Calu3 (cell line): ENCODE measurements around the gene ING1. TPM values are rescaled to one million over a fixed set of nuclear protein-coding genes. Genes with fewer than 3 reads are reported as not detected.
"Not testable (repeated sequence)": the region's sequence is repeated elsewhere in the genome, so short reads cannot be mapped to it uniquely, and the experiment has no call there.

ENCODE experiments used
- BruUV-seq: library from RNA; stranded (reverse); fragments of 400-500 nt; replicated peaks from 2 replicates; lab custom pipeline; 2021; lab: Mats Ljungman, UMichigan
- CTCF ChIA-PET: fragments of 300-600 bp; sonication (Branson Sonifier 250); formaldehyde crosslinking; loops from one replicate; lab custom pipeline; 2022; ENCODE audit warnings: antibody characterized with exemption; lab: Charles Lee
- DNase-seq: peaks from one replicate; pipeline ENCODE4 v3.0.0; 2022
- H3K27ac Mint-ChIP-seq: one replicate; pipeline ENCODE4 v1.8.0; 2022; ENCODE audit warnings: mixed read lengths; ENCODE audit not compliant: unreplicated experiment
- H3K27me3 Mint-ChIP-seq: one replicate; pipeline ENCODE4 v1.8.0; 2022; ENCODE audit warnings: mixed read lengths; ENCODE audit not compliant: unreplicated experiment
- H3K36me3 Mint-ChIP-seq: one replicate; pipeline ENCODE4 v1.8.0; 2022; ENCODE audit warnings: mild to moderate bottlenecking, moderate library complexity, mixed read lengths; ENCODE audit not compliant: insufficient read depth, unreplicated experiment
- H3K4me1 Mint-ChIP-seq: one replicate; pipeline ENCODE4 v1.8.0; 2022; ENCODE audit warnings: mild to moderate bottlenecking, low read depth, mixed read lengths; ENCODE audit not compliant: unreplicated experiment
- H3K4me3 Mint-ChIP-seq: one replicate; pipeline ENCODE4 v1.8.0; 2022; ENCODE audit warnings: mild to moderate bottlenecking, low read depth, moderate library complexity, mixed read lengths; ENCODE audit not compliant: unreplicated experiment
- H3K9me3 Mint-ChIP-seq: one replicate; pipeline ENCODE4 v1.8.0; 2022; ENCODE audit warnings: low read depth, mixed read lengths; ENCODE audit not compliant: unreplicated experiment
- intact Hi-C: fragments of 100-400 bp; cut with micrococcal nuclease; formaldehyde crosslinking; loops from one replicate; pipeline ENCODE4 v1.10.0; 2022; ENCODE audit not compliant: unreplicated experiment
- total RNA-seq: library from RNA; stranded (reverse); gene quantifications from 2 replicates; pipeline ENCODE4 v1.2.3, GENCODE V29; 2022
- TF ChIP-seq, protein P1 (sequence below): fragments of 200-600 bp; IDR thresholded peaks from one replicate; pipeline ENCODE4 v1.8.0; 2022; ENCODE audit warnings: antibody characterized with exemption; ENCODE audit not compliant: unreplicated experiment

ING1 gene
- total RNA-seq, 1 experiment from 2014 or later = 8.4 TPM

GRCh38 chr13:110666255-110666533 is 47.3 kb upstream of the ING1 start:
- CTCF ChIA-PET = no interaction called here
- no peak overlapping the region for H3K4me3 Mint-ChIP-seq
- peaks cover 9% of the 10 kb centered on the region for H3K36me3 Mint-ChIP-seq
- H3K4me1 Mint-ChIP-seq = no peaks in the 10 kb centered on the region
- no peaks in the 10 kb centered on the region for H3K27me3 Mint-ChIP-seq
- TF ChIP-seq, protein P1, sequence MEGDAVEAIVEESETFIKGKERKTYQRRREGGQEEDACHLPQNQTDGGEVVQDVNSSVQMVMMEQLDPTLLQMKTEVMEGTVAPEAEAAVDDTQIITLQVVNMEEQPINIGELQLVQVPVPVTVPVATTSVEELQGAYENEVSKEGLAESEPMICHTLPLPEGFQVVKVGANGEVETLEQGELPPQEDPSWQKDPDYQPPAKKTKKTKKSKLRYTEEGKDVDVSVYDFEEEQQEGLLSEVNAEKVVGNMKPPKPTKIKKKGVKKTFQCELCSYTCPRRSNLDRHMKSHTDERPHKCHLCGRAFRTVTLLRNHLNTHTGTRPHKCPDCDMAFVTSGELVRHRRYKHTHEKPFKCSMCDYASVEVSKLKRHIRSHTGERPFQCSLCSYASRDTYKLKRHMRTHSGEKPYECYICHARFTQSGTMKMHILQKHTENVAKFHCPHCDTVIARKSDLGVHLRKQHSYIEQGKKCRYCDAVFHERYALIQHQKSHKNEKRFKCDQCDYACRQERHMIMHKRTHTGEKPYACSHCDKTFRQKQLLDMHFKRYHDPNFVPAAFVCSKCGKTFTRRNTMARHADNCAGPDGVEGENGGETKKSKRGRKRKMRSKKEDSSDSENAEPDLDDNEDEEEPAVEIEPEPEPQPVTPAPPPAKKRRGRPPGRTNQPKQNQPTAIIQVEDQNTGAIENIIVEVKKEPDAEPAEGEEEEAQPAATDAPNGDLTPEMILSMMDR = no peak
- no TSS peak for BruUV-seq
- no peak overlapping the region for H3K27ac Mint-ChIP-seq
- H3K9me3 Mint-ChIP-seq = no peaks in the 10 kb centered on the region
- intact Hi-C loops = no loop called here
- no peak for DNase-seq

- intact Hi-C loops = no loop called here
- H3K27ac Mint-ChIP-seq = no peak overlapping the region
Observed at GRCh38 chr13:110669036-110669435, 44.5 kb upstream of the ING1 start.

GRCh38 chr13:110669814-110670213 is 43.7 kb upstream of the ING1 start:
- H3K9me3 Mint-ChIP-seq, intact Hi-C loops, BruUV-seq, H3K36me3 Mint-ChIP-seq, H3K27ac Mint-ChIP-seq, H3K27me3 Mint-ChIP-seq, H3K4me3 Mint-ChIP-seq, CTCF ChIA-PET, H3K4me1 Mint-ChIP-seq, DNase-seq: not testable (repeated sequence)

More at GRCh38 chr13:110669036-110669435, 44.5 kb upstream of the ING1 start:
- Mint-ChIP-seq H3K4me1 (no peaks in the 10 kb centered on the region), H3K27me3 (no peaks in the 10 kb centered on the region), H3K36me3 (peaks cover 4% of the 10 kb centered on the region), H3K4me3 (no peak overlapping the region), H3K9me3 (no peaks in the 10 kb centered on the region)
- DNase-seq = no peak
- no TSS peak for BruUV-seq
- CTCF ChIA-PET = no interaction called here
- TF ChIP-seq, protein P1 = no peak

DNA sequence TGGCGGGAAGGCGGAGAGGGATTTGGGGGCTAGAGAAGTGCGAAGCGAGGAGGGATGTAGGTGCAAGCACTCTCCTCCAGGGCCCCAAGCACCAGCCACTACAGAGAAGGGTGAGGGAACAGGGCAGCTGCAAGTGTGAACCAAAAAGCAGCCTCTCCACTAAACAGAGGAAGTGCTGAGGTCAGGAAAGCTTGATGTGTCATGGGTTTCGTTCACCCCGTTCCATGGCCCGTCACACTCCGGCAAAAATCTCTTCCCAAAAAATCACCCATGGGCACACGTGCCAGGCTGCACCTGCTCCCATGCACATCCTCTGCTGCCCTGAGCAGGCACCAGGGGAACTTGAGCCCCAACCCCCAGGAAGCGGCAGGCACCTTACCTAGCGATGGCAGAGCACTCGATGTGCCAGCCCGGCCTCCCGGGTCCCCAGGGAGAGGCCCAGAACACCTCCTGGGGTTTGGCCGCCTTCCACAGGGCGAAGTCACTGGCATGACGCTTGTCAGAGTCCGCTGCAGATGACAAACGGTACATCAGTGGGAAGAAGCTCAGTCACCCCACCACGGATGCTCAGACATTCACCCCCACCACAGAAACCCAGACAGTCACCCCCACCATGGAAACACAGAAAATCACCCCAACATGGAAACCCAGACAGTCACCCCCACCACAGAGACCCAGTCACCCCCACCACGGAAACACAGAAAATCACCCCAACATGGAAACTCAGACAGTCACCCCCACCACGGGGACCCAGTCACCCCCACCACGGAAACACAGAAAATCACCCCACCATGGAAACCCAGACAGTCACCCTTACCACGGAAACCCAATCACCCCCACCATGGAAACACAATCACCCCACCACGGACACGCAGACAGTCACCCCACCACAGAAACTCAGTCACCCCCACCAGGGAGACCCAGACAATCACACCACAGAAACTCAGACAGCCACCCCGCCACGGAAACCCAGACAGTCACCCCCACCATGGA is 36.6 kb upstream of the ING1 start:
- no peak for DNase-seq
- Mint-ChIP-seq H3K36me3 (peaks cover 9% of the 10 kb centered on the region), H3K27me3 (no peaks in the 10 kb centered on the region), H3K27ac (no peak overlapping the region), H3K4me3 (no peak overlapping the region), H3K9me3 (no peaks in the 10 kb centered on the region), H3K4me1 (no peaks in the 10 kb centered on the region)
- CTCF ChIA-PET = no interaction called here
- no TSS peak for BruUV-seq
- TF ChIP-seq, protein P1 = no peak
- intact Hi-C loops = no loop called here
